Lower leg skin (tissue), 4 donors: ENCODE data around the gene OSCP1. TPM values are rescaled to one million over a fixed set of nuclear protein-coding genes. Genes with fewer than 3 reads are reported as not detected.

Experiments
- DNase-seq, 2 donors: peaks; one replicate each; pipeline ENCODE4 v3.0.0-alpha.2; 2019; ENCODE audit warnings: low spot score in 2 of 2
- H3K4me3 ChIP-seq: fragments of 200-600 bp; sonication (generic); 2 replicates; pipeline ENCODE4 v1.5.1; 2017; ENCODE audit warnings: mild to moderate bottlenecking, low read depth; ENCODE audit not compliant: poor library complexity, severe bottlenecking
- CTCF ChIP-seq, 3 donors: fragments of 450-650 bp; IDR thresholded peaks; one replicate each; pipeline ENCODE4 v1.5.1; 2016; ENCODE audit warnings: antibody characterized with exemption in 3 of 3, mild to moderate bottlenecking in 3 of 3, moderate library complexity in 2 of 3
- POLR2A ChIP-seq, 2 donors: fragments of 450-650 bp; IDR thresholded peaks; one replicate each; pipeline ENCODE4 v1.6.1; 2016 to 2017; ENCODE audit warnings: antibody characterized with exemption in 2 of 2, mild to moderate bottlenecking in 1 of 2, moderate library complexity in 1 of 2
- WGBS, 2 donors: methylation state at CpG; one replicate each; pipeline ENCODE4 v1.1.5; 2018; 5-methylcytosine and 5-hydroxymethylcytosine counted together
- intact Hi-C: fragments of 100-400 bp; cut with DNase I; formaldehyde crosslinking; loops from one replicate; pipeline ENCODE4 v1.15.0; 2023; ENCODE audit warnings: low total_unique reads
- total RNA-seq, 4 donors: library from RNA; depleted of rRNA; stranded (reverse); fragments of >200 nt; gene quantifications; one replicate each; pipeline ENCODE4 v1.1.0, GENCODE V29; 2016

Gene OSCP1
- total RNA-seq, 4 donors from 2014 or later = 4.0 to 8.5 (median 4.8) TPM

GRCh38 chr1:36420836-36421317, 29.4 kb downstream of the OSCP1 start:
- intact Hi-C loops = no loop called here
- 14 to 15% methylated on average over 13 of the region's 13 CpGs for WGBS, 2 donors
- peak; percentile 88 to 98 for DNase-seq
- peak in 1 of 3 donors; percentile 90 for TF ChIP-seq CTCF (IDR thresholded peaks at IDR 0.05)
- TF ChIP-seq POLR2A (IDR thresholded peaks at IDR 0.05) = no peak
- H3K4me3 ChIP-seq = no peak overlapping the region

GRCh38 chr1:36420409-36420808, 29.8 kb downstream of the OSCP1 start:
- TF ChIP-seq CTCF (IDR thresholded peaks at IDR 0.05) = no peak
- no peak for TF ChIP-seq POLR2A (IDR thresholded peaks at IDR 0.05)
- intact Hi-C loops = no loop called here
- no peak overlapping the region for H3K4me3 ChIP-seq
- WGBS, 2 donors = 24 to 31% methylated on average over 5 of the region's 5 CpGs
- DNase-seq = peak in 1 of 2 donors; percentile 56

- intact Hi-C loops = no loop called here
- no peak overlapping the region for H3K4me3 ChIP-seq
- TF ChIP-seq POLR2A (IDR thresholded peaks at IDR 0.05) (no peak), CTCF (IDR thresholded peaks at IDR 0.05) (no peak)
- no peak for DNase-seq
- WGBS, 2 donors = 75 to 86% methylated on average over 4 of the region's 4 CpGs
Measured at GRCh38 chr1:36419569-36419968, 30.7 kb downstream of the OSCP1 start.

- no peak overlapping the region for H3K4me3 ChIP-seq
- TF ChIP-seq POLR2A (IDR thresholded peaks at IDR 0.05) = no peak
- no peak for TF ChIP-seq CTCF (IDR thresholded peaks at IDR 0.05)
- DNase-seq = no peak
- 67 to 69% methylated on average over 3 of the region's 3 CpGs for WGBS, 2 donors
- intact Hi-C loops = no loop called here
Measured at GRCh38 chr1:36419140-36419539, 31.1 kb downstream of the OSCP1 start.

GRCh38 chr1:36417931-36418330, 32.3 kb downstream of the OSCP1 start:
- intact Hi-C loops = no loop called here
- DNase-seq = no peak
- TF ChIP-seq POLR2A (IDR thresholded peaks at IDR 0.05) (no peak), CTCF (IDR thresholded peaks at IDR 0.05) (no peak)
- WGBS, 2 donors = 87 to 90% methylated on average over 9 of the region's 9 CpGs
- no peak overlapping the region for H3K4me3 ChIP-seq

- no peak for TF ChIP-seq CTCF (IDR thresholded peaks at IDR 0.05)
- no peak for TF ChIP-seq POLR2A (IDR thresholded peaks at IDR 0.05)
- no peak overlapping the region for H3K4me3 ChIP-seq
- WGBS, 2 donors = 87 to 88% methylated on average over 15 of the region's 15 CpGs
- DNase-seq = no peak
- intact Hi-C loops = no loop called here
Measured at GRCh38 chr1:36415661-36416326, 34.5 kb downstream of the OSCP1 start.
